GM23338 (cell line): Measurements from ENCODE around the gene NPHS2. TPM values are rescaled to one million over a fixed set of nuclear protein-coding genes. Genes with fewer than 3 reads are reported as not detected.

Experiments
- ATAC-seq: fragments of 200-7000 bp; cut with Tn5 transposase; 3 replicates; pipeline ENCODE4 v1.9.1; 2020
- DNase-seq: peaks from one replicate; pipeline ENCODE4 v3.0.0-alpha.2; 2015; ENCODE audit warnings: low spot score
- H2AFZ ChIP-seq: fragments of 200-600 bp; sonication (generic); 2 replicates; pipeline ENCODE4 v1.8.0; 2016; ENCODE audit warnings: antibody characterized with exemption, mild to moderate bottlenecking, moderate library complexity
- H3F3A ChIP-seq: fragments of 200-600 bp; sonication (generic); replicated peaks from 2 replicates; pipeline ENCODE4 v1.8.0; 2017; ENCODE audit warnings: antibody characterized with exemption, mixed run types, low read depth
- H3K27ac ChIP-seq: fragments of 200-600 bp; sonication (generic); 2 replicates; pipeline ENCODE4 v1.6.1; 2016; ENCODE audit warnings: low read depth
- H3K27me3 ChIP-seq: fragments of 200-600 bp; sonication (generic); 2 replicates; pipeline ENCODE4 v1.8.0; 2016; ENCODE audit warnings: mild to moderate bottlenecking, mixed run types, moderate library complexity; ENCODE audit not compliant: insufficient read depth
- H3K36me3 ChIP-seq: fragments of 200-600 bp; sonication (generic); 2 replicates; pipeline ENCODE4 v1.8.0; 2016; ENCODE audit warnings: mild to moderate bottlenecking; ENCODE audit not compliant: insufficient read depth
- H3K4me1 ChIP-seq: fragments of 200-600 bp; sonication (generic); 2 replicates; pipeline ENCODE4 v1.8.0; 2016; ENCODE audit warnings: mild to moderate bottlenecking, moderate library complexity; ENCODE audit not compliant: insufficient read depth
- H3K4me2 ChIP-seq: fragments of 200-600 bp; sonication (generic); 2 replicates; pipeline ENCODE4 v1.7.1; 2017; ENCODE audit warnings: mixed run types
- H3K4me3 ChIP-seq: fragments of 200-600 bp; sonication (generic); 2 replicates; pipeline ENCODE4 v1.6.1; 2016; ENCODE audit warnings: mixed run types
- H3K79me2 ChIP-seq: fragments of 200-600 bp; sonication (generic); replicated peaks from 2 replicates; pipeline ENCODE4 v1.8.0; 2017; ENCODE audit warnings: mild to moderate bottlenecking; ENCODE audit not compliant: insufficient read depth
- H3K9me2 ChIP-seq: fragments of 200-600 bp; sonication (generic); 2 replicates; pipeline ENCODE4 v1.8.0; 2017; ENCODE audit not compliant: insufficient read depth
- H4K20me1 ChIP-seq: fragments of 200-600 bp; sonication (generic); replicated peaks from 2 replicates; pipeline ENCODE4 v1.8.0; 2017; ENCODE audit warnings: mild to moderate bottlenecking; ENCODE audit not compliant: insufficient read depth
- H3K27ac Mint-ChIP-seq: 2 replicates; pipeline ENCODE4 v1.8.0; 2020; ENCODE audit warnings: inconsistent platforms, mild to moderate bottlenecking, moderate library complexity, mixed read lengths
- H3K27me3 Mint-ChIP-seq: 3 replicates; pipeline ENCODE4 v1.8.0; 2022; ENCODE audit warnings: low read depth, mild to moderate bottlenecking, moderate library complexity, mixed read lengths, inconsistent platforms; ENCODE audit not compliant: insufficient read depth, poor library complexity
- H3K36me3 Mint-ChIP-seq: 3 replicates; pipeline ENCODE4 v1.8.0; 2021; ENCODE audit warnings: low read depth, mild to moderate bottlenecking, inconsistent platforms, moderate library complexity, mixed read lengths
- H3K4me1 Mint-ChIP-seq: 3 replicates; pipeline ENCODE4 v1.8.0; 2020; ENCODE audit warnings: mild to moderate bottlenecking, inconsistent platforms, mixed read lengths
- H3K4me3 Mint-ChIP-seq: 3 replicates; pipeline ENCODE4 v1.8.0; 2021; ENCODE audit warnings: moderate library complexity, mild to moderate bottlenecking, inconsistent platforms, mixed read lengths
- H3K9me3 Mint-ChIP-seq: 3 replicates; pipeline ENCODE4 v1.8.0; 2020; ENCODE audit warnings: moderate library complexity, mild to moderate bottlenecking, inconsistent platforms, mixed read lengths
- CREB1 ChIP-seq: fragments of 250-450 bp; sonication (Bioruptor Pico); IDR thresholded peaks from 2 replicates; pipeline ENCODE4 v1.5.0; 2020; ENCODE audit warnings: low read depth, mild to moderate bottlenecking, moderate library complexity
- CTCF ChIP-seq, 2 experiments: fragments of 200-600 bp in 1 of 2; sonication (generic) in 1 of 2; conservative IDR thresholded peaks; 2 replicates each; pipeline versions ENCODE4 v1.5.1 to v1.6.1; 2016 to 2017; ENCODE audit warnings: antibody characterized with exemption in 2 of 2, low read depth in 2 of 2, mild to moderate bottlenecking in 2 of 2, moderate library complexity in 1 of 2
- ETS1 ChIP-seq: IDR thresholded peaks from 2 replicates; pipeline ENCODE4 v1.6.1; 2016; ENCODE audit warnings: antibody characterized with exemption
- EZH2phosphoT487 ChIP-seq: fragments of 200-600 bp; sonication (generic); IDR thresholded peaks from one replicate; pipeline ENCODE4 v1.8.1; 2018; ENCODE audit warnings: antibody characterized with exemption; ENCODE audit not compliant: unreplicated experiment
- NANOG ChIP-seq: IDR thresholded peaks from 2 replicates; pipeline ENCODE4 v1.6.1; 2016; ENCODE audit warnings: antibody characterized with exemption, borderline replicate concordance
- POLR2AphosphoS5 ChIP-seq: IDR thresholded peaks from 2 replicates; pipeline ENCODE4 v1.6.1; 2016; ENCODE audit warnings: antibody characterized with exemption, low read depth
- REST ChIP-seq: IDR thresholded peaks from one replicate; pipeline ENCODE4 v1.6.1; 2018; ENCODE audit warnings: antibody characterized with exemption; ENCODE audit not compliant: unreplicated experiment
- STAT1 ChIP-seq: IDR thresholded peaks from one replicate; pipeline ENCODE4 v1.6.1; 2016; ENCODE audit warnings: antibody characterized with exemption; ENCODE audit not compliant: unreplicated experiment
- ZNF331 ChIP-seq: fragments of 250-450 bp; sonication (Bioruptor Pico); IDR thresholded peaks from 2 replicates; pipeline ENCODE4 v1.5.0; 2020; ENCODE audit warnings: low read depth, mild to moderate bottlenecking, moderate library complexity
- polyA plus RNA-seq: library from polyadenylated mRNA; unstranded; fragments of >200 nt; fragmentation: Nextera tagmentation; extraction: Ambion mirVana; gene quantifications from 2 replicates; pipeline ENCODE4 v1.2.1, GENCODE V29; 2016
- total RNA-seq: library from RNA; depleted of rRNA; stranded (reverse); fragments of >200 nt; shearing (Covaris generic); gene quantifications from 2 replicates; pipeline ENCODE4 v1.2.3, GENCODE V29; 2014

The NPHS2 gene
- total and polyA plus RNA-seq, 2 experiments from 2014 or later = not detected

- peaks cover 5% of the 10 kb centered on the region; the same call in 1 of the 2 replicates for H3K9me2 ChIP-seq
Measured at GRCh38 chr1:179509384-179509783, 66.4 kb downstream of the NPHS2 start.

More at GRCh38 chr1:179509384-179509783, 66.4 kb downstream of the NPHS2 start:
- no peaks in the 10 kb centered on the region for H3K27me3 Mint-ChIP-seq
- no peaks in the 10 kb centered on the region for H3K36me3 Mint-ChIP-seq
- H3K4me1 Mint-ChIP-seq = no peaks in the 10 kb centered on the region
- no peaks in the 10 kb centered on the region for H3K36me3 ChIP-seq
- H3K4me3 ChIP-seq = no peak overlapping the region
- no peaks in the 10 kb centered on the region for H4K20me1 ChIP-seq
- no peak overlapping the region for H3K4me2 ChIP-seq
- no peak overlapping the region; the same call in 1 of the 2 replicates for H2AFZ ChIP-seq
- no peaks in the 10 kb centered on the region; the same call in 2 of the 3 replicates for H3K9me3 Mint-ChIP-seq
- no peak overlapping the region for H3K27ac ChIP-seq
- H3F3A ChIP-seq = no peaks in the 10 kb centered on the region
- no peaks in the 10 kb centered on the region for H3K79me2 ChIP-seq
- H3K27ac Mint-ChIP-seq = no peak overlapping the region
- H3K4me3 Mint-ChIP-seq = no peak overlapping the region
- TF ChIP-seq CREB1 (no peak), STAT1 (no peak), ZNF331 (CRISPR knock-in tag) (no peak), REST (no peak), POLR2AphosphoS5 (no peak), EZH2phosphoT487 (no peak), NANOG (no peak), ETS1 (no peak), CTCF (conservative IDR thresholded peaks at IDR 0.05; ENCODE audit: low read depth in 2 of 2) (no peak)
- ATAC-seq (no peak), DNase-seq (no peak)
- H3K27me3 ChIP-seq = no peaks in the 10 kb centered on the region
- no peaks in the 10 kb centered on the region for H3K4me1 ChIP-seq
